Astrocyte (in vitro differentiated cells and primary cell): Measurements from ENCODE around the gene PCCA. TPM values are rescaled to one million over a fixed set of nuclear protein-coding genes. Genes with fewer than 3 reads are reported as not detected.

ENCODE experiments used
- DNase-seq: peaks from one replicate; pipeline ENCODE4 v3.0.0-alpha.2; 2010; ENCODE audit warnings: low read depth
- FAIRE-seq: peaks from 2 replicates; lab custom pipeline; 2011; peaks lifted over from hg19 to GRCh38; lab: Jason Lieb, UNC
- H2AFZ ChIP-seq: 2 replicates; pipeline ENCODE4 v1.6.0; 2012; ENCODE audit warnings: low read depth, low read length, inconsistent platforms
- H3K27ac ChIP-seq: 2 replicates; pipeline ENCODE4 v1.5.1; 2011; ENCODE audit warnings: low read depth, low read length, inconsistent platforms
- H3K27me3 ChIP-seq: 2 replicates; pipeline ENCODE4 v1.6.0; 2011; ENCODE audit warnings: low read length, inconsistent platforms; ENCODE audit not compliant: insufficient read depth
- H3K36me3 ChIP-seq: 2 replicates; pipeline ENCODE4 v1.5.1; 2011; ENCODE audit warnings: low read length, inconsistent platforms; ENCODE audit not compliant: insufficient read depth
- H3K4me1 ChIP-seq: 2 replicates; pipeline ENCODE4 v1.5.1; 2011; ENCODE audit warnings: low read length, inconsistent platforms; ENCODE audit not compliant: insufficient read depth
- H3K4me2 ChIP-seq: 2 replicates; pipeline ENCODE4 v1.6.0; 2012; ENCODE audit warnings: low read length, inconsistent platforms
- H3K4me3 ChIP-seq: 2 replicates; pipeline ENCODE4 v1.5.1; 2011; ENCODE audit warnings: low read depth, mild to moderate bottlenecking, low read length, inconsistent platforms; ENCODE audit not compliant: insufficient read depth
- H3K79me2 ChIP-seq: 2 replicates; pipeline ENCODE4 v1.6.0; 2012; ENCODE audit warnings: mild to moderate bottlenecking, low read length, inconsistent platforms; ENCODE audit not compliant: insufficient read depth
- H3K9ac ChIP-seq: 2 replicates; pipeline ENCODE4 v1.6.0; 2012; ENCODE audit warnings: mild to moderate bottlenecking, low read length, inconsistent platforms
- H3K9me3 ChIP-seq: 2 replicates; pipeline ENCODE4 v1.5.1; 2012; ENCODE audit warnings: low read depth, mild to moderate bottlenecking, low read length, inconsistent platforms; ENCODE audit not compliant: insufficient read depth
- H4K20me1 ChIP-seq: 2 replicates; pipeline ENCODE4 v1.6.0; 2012; ENCODE audit warnings: low read length, inconsistent platforms; ENCODE audit not compliant: insufficient read depth
- H3K27ac Mint-ChIP-seq: one replicate; pipeline ENCODE4 v1.8.0; 2021; ENCODE audit warnings: mild to moderate bottlenecking, mixed read lengths; ENCODE audit not compliant: unreplicated experiment
- H3K27me3 Mint-ChIP-seq: one replicate; pipeline ENCODE4 v1.8.0; 2021; ENCODE audit warnings: low read depth, mixed read lengths; ENCODE audit not compliant: unreplicated experiment
- H3K36me3 Mint-ChIP-seq: one replicate; pipeline ENCODE4 v1.8.0; 2021; ENCODE audit warnings: low read depth, mixed read lengths; ENCODE audit not compliant: unreplicated experiment
- H3K4me1 Mint-ChIP-seq: one replicate; pipeline ENCODE4 v1.8.0; 2021; ENCODE audit warnings: low read depth, mixed read lengths; ENCODE audit not compliant: unreplicated experiment
- H3K4me3 Mint-ChIP-seq: one replicate; pipeline ENCODE4 v1.8.0; 2021; ENCODE audit warnings: mild to moderate bottlenecking, moderate library complexity, mixed read lengths; ENCODE audit not compliant: unreplicated experiment
- H3K9me3 Mint-ChIP-seq: one replicate; pipeline ENCODE4 v1.8.0; 2021; ENCODE audit warnings: mild to moderate bottlenecking, mixed read lengths; ENCODE audit not compliant: unreplicated experiment
- EZH2 ChIP-seq: IDR thresholded peaks from 2 replicates; pipeline ENCODE4 v1.6.1; 2012; ENCODE audit warnings: mild to moderate bottlenecking, low read length, inconsistent platforms; ENCODE audit not compliant: insufficient read depth
- total RNA-seq: library from RNA; stranded (reverse); gene quantifications from 2 replicates; pipeline ENCODE4 v1.2.1, GENCODE V29; 2021
- TF ChIP-seq, protein P1 (sequence below): IDR thresholded peaks from 2 replicates; pipeline ENCODE4 v1.5.1; 2011; ENCODE audit warnings: low read depth, mild to moderate bottlenecking, inconsistent platforms, low read length, moderate library complexity; ENCODE audit not compliant: insufficient read depth

Gene PCCA
- total RNA-seq, 1 donor from 2014 or later, result 13.9 TPM

- Histone ChIP-seq H3K9ac (no peak overlapping the region), H2AFZ (no peak overlapping the region), H4K20me1 (no peaks in the 10 kb centered on the region), H3K4me2 (no peak overlapping the region), H3K27ac (no peak overlapping the region), H3K9me3 (no peaks in the 10 kb centered on the region), H3K27me3 (no peaks in the 10 kb centered on the region), H3K4me1 (peaks cover 3% of the 10 kb centered on the region), H3K36me3 (no peaks in the 10 kb centered on the region), H3K4me3 (no peak overlapping the region), H3K79me2 (no peaks in the 10 kb centered on the region)
- no peaks in the 10 kb centered on the region for H3K9me3 Mint-ChIP-seq
- DNase-seq, result no peak
- no peaks in the 10 kb centered on the region for H3K27me3 Mint-ChIP-seq
- TF ChIP-seq, protein P1, sequence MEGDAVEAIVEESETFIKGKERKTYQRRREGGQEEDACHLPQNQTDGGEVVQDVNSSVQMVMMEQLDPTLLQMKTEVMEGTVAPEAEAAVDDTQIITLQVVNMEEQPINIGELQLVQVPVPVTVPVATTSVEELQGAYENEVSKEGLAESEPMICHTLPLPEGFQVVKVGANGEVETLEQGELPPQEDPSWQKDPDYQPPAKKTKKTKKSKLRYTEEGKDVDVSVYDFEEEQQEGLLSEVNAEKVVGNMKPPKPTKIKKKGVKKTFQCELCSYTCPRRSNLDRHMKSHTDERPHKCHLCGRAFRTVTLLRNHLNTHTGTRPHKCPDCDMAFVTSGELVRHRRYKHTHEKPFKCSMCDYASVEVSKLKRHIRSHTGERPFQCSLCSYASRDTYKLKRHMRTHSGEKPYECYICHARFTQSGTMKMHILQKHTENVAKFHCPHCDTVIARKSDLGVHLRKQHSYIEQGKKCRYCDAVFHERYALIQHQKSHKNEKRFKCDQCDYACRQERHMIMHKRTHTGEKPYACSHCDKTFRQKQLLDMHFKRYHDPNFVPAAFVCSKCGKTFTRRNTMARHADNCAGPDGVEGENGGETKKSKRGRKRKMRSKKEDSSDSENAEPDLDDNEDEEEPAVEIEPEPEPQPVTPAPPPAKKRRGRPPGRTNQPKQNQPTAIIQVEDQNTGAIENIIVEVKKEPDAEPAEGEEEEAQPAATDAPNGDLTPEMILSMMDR, result no peak
- TF ChIP-seq EZH2, result no peak
- FAIRE-seq, result no peak
- H3K27ac Mint-ChIP-seq, result no peak overlapping the region
- H3K4me1 Mint-ChIP-seq, result no peaks in the 10 kb centered on the region
- H3K36me3 Mint-ChIP-seq, result peaks cover 4% of the 10 kb centered on the region
- H3K4me3 Mint-ChIP-seq, result no peak overlapping the region
These were observed 209.3 kb downstream of the PCCA start for GRCh38 chr13:100298116-100298681.

- Histone ChIP-seq H3K36me3 (no peaks in the 10 kb centered on the region), H3K79me2 (no peaks in the 10 kb centered on the region), H3K9me3 (no peaks in the 10 kb centered on the region), H4K20me1 (no peaks in the 10 kb centered on the region), H3K27ac (no peak overlapping the region), H3K27me3 (no peaks in the 10 kb centered on the region), H3K9ac (no peak overlapping the region), H3K4me2 (no peak overlapping the region), H3K4me3 (no peak overlapping the region), H3K4me1 (peaks cover 3% of the 10 kb centered on the region), H2AFZ (no peak overlapping the region)
- no peak overlapping the region for H3K27ac Mint-ChIP-seq
- no peaks in the 10 kb centered on the region for H3K27me3 Mint-ChIP-seq
- no peaks in the 10 kb centered on the region for H3K9me3 Mint-ChIP-seq
- FAIRE-seq, result no peak
- no peaks in the 10 kb centered on the region for H3K4me1 Mint-ChIP-seq
- peaks cover 4% of the 10 kb centered on the region for H3K36me3 Mint-ChIP-seq
- DNase-seq, result no peak
- TF ChIP-seq EZH2, result no peak
- TF ChIP-seq, protein P1, result no peak
- H3K4me3 Mint-ChIP-seq, result no peak overlapping the region
These were observed 209.8 kb downstream of the PCCA start for GRCh38 chr13:100298691-100299090.

GRCh38 chr13:100300243-100300642 lies 211.3 kb downstream of the PCCA start:
- Histone ChIP-seq H3K9ac (no peak overlapping the region), H3K4me2 (no peak overlapping the region), H3K27me3 (no peaks in the 10 kb centered on the region), H3K27ac (no peak overlapping the region), H2AFZ (no peak overlapping the region), H3K79me2 (no peaks in the 10 kb centered on the region), H3K9me3 (no peaks in the 10 kb centered on the region), H3K36me3 (no peaks in the 10 kb centered on the region), H3K4me1 (no peaks in the 10 kb centered on the region), H3K4me3 (no peak overlapping the region), H4K20me1 (no peaks in the 10 kb centered on the region)
- no peak for FAIRE-seq
- Mint-ChIP-seq H3K36me3 (peaks cover 2% of the 10 kb centered on the region), H3K4me3 (no peak overlapping the region), H3K4me1 (no peaks in the 10 kb centered on the region), H3K27ac (no peak overlapping the region), H3K27me3 (no peaks in the 10 kb centered on the region), H3K9me3 (no peaks in the 10 kb centered on the region)
- DNase-seq, result no peak
- no peak for TF ChIP-seq EZH2
- TF ChIP-seq, protein P1, result no peak
